HCT116 (cell line): ENCODE results near the gene ENOX1. TPM values are rescaled to one million over a fixed set of nuclear protein-coding genes. Genes with fewer than 3 reads are reported as not detected.

ENCODE experiments used
- ATAC-seq: fragments of 200-7000 bp; cut with Tn5 transposase; 2 replicates; pipeline ENCODE4 v1.9.1; 2020; ENCODE audit warnings: mild to moderate bottlenecking, moderate library complexity
- BruUV-seq: library from RNA; stranded (reverse); fragments of 400-500 nt; replicated peaks from 2 replicates; lab custom pipeline; 2021; lab: Mats Ljungman, UMichigan
- CTCF ChIA-PET: fragments of 300-600 bp; sonication (Branson Sonifier 250); formaldehyde crosslinking; loops from one replicate; lab custom pipeline; 2021; ENCODE audit warnings: antibody characterized with exemption; lab: Charles Lee
- POLR2A ChIA-PET: fragments of 300-600, 350-600 bp; sonication (Branson Sonifier 250); formaldehyde crosslinking; loops from one replicate; lab custom pipeline; 2021; ENCODE audit warnings: antibody characterized with exemption; lab: Charles Lee
- RAD21 ChIA-PET, 2 experiments: fragments of 300-600 bp; sonication (Branson Sonifier 250); formaldehyde crosslinking; loops; one replicate each; lab custom pipeline; 2023; ENCODE audit warnings: low total read pairs in 2 of 2; ENCODE audit not compliant: uncharacterized antibody in 2 of 2, unreplicated experiment in 2 of 2, low non-redundant PET in 1 of 2; lab: Charles Lee
- DNase-seq: peaks from one replicate; pipeline ENCODE4 v3.0.0-alpha.2; 2010; ENCODE audit warnings: low read depth, low spot score
- H2AFZ ChIP-seq: fragments of 200-600 bp; shearing (Covaris generic), sonication (generic); 2 replicates; pipeline ENCODE4 v1.6.1; 2017; ENCODE audit warnings: low read depth, mixed run types, mixed read lengths, antibody characterized with exemption, low read length; ENCODE audit not compliant: poor library complexity, severe bottlenecking
- H3K27ac ChIP-seq: 2 replicates; pipeline ENCODE4 v1.5.1; 2012; ENCODE audit warnings: low read depth, low read length
- H3K27me3 ChIP-seq: fragments of 200-600 bp; sonication (generic); 2 replicates; pipeline ENCODE4 v1.6.1; 2016; ENCODE audit warnings: mixed run types, low read length, mixed read lengths; ENCODE audit not compliant: insufficient read depth
- H3K36me3 ChIP-seq, 2 experiments: fragments of 200-500 bp in 1 of 2; fragments of 200-600 bp in 1 of 2; sonication (Bioruptor generic) in 1 of 2; sonication (generic) in 1 of 2; 2 replicates each; pipeline versions ENCODE4 v1.5.1 to v1.6.1; 2014 to 2016; ENCODE audit warnings: low read length in 2 of 2, inconsistent platforms in 1 of 2, mixed read lengths in 1 of 2, mixed run types in 1 of 2; ENCODE audit not compliant: insufficient read depth in 2 of 2, control insufficient read depth in 1 of 2
- H3K4me1 ChIP-seq, 2 experiments: fragments of 200-600 bp in 1 of 2; sonication (generic) in 1 of 2; 2 replicates each; pipeline versions ENCODE4 v1.5.1 to v1.6.1; 2012 to 2017; ENCODE audit warnings: low read length in 2 of 2, inconsistent platforms in 1 of 2, mild to moderate bottlenecking in 1 of 2, mixed read lengths in 1 of 2, mixed run types in 1 of 2, moderate library complexity in 1 of 2; ENCODE audit not compliant: insufficient read depth in 2 of 2, control insufficient read depth in 1 of 2
- H3K4me2 ChIP-seq: fragments of 200-600 bp; sonication (generic); 2 replicates; pipeline ENCODE4 v1.6.1; 2017; ENCODE audit warnings: mixed run types, low read length, mixed read lengths
- H3K4me3 ChIP-seq, 2 experiments: fragments of 200-600 bp in 1 of 2; sonication (generic) in 1 of 2; replicated peaks in 1 of 2; 2 replicates each; pipeline ENCODE4 v1.5.1; 2011 to 2016; ENCODE audit warnings: low read length in 2 of 2, control low read depth in 1 of 2, low read depth in 1 of 2, mild to moderate bottlenecking in 1 of 2, mixed read lengths in 1 of 2, mixed run types in 1 of 2
- H3K79me2 ChIP-seq: fragments of 200-600 bp; sonication (generic); 2 replicates; pipeline ENCODE4 v1.6.1; 2017; ENCODE audit warnings: mild to moderate bottlenecking, mixed run types, low read length, moderate library complexity, mixed read lengths; ENCODE audit not compliant: insufficient read depth
- H3K9ac ChIP-seq: fragments of 200-600 bp; sonication (generic); 2 replicates; pipeline ENCODE4 v1.6.1; 2016; ENCODE audit warnings: low read length, mixed read lengths
- H3K9me2 ChIP-seq: fragments of 200-600 bp; sonication (generic), shearing (Covaris generic); 2 replicates; pipeline ENCODE4 v1.6.1; 2017; ENCODE audit warnings: mixed run types, mild to moderate bottlenecking, moderate library complexity; ENCODE audit not compliant: insufficient read depth
- H3K9me3 ChIP-seq, 2 experiments: fragments of 200-500 bp in 1 of 2; fragments of 200-600 bp in 1 of 2; sonication (Bioruptor generic) in 1 of 2; sonication (generic) in 1 of 2; 2 replicates each; pipeline ENCODE4 v1.6.1; 2014 to 2017; ENCODE audit warnings: low read length in 2 of 2, mixed read lengths in 2 of 2, inconsistent platforms in 1 of 2, low read depth in 1 of 2, mild to moderate bottlenecking in 1 of 2, mixed run types in 1 of 2, moderate library complexity in 1 of 2; ENCODE audit not compliant: control insufficient read depth in 1 of 2, insufficient read depth in 1 of 2
- H4K20me1 ChIP-seq: fragments of 200-600 bp; sonication (generic), shearing (Covaris generic); 2 replicates; pipeline ENCODE4 v1.6.1; 2017; ENCODE audit warnings: mixed run types, mild to moderate bottlenecking, moderate library complexity; ENCODE audit not compliant: insufficient read depth
- ATF3 ChIP-seq: IDR thresholded peaks from 2 replicates; pipeline ENCODE4 v1.6.1; 2012
- CBX3 ChIP-seq: IDR thresholded peaks from 2 replicates; pipeline ENCODE4 v1.6.1; 2012; ENCODE audit warnings: low read depth
- CEBPB ChIP-seq: IDR thresholded peaks from 2 replicates; pipeline ENCODE4 v1.6.1; 2012; ENCODE audit warnings: low read depth
- CTCF ChIP-seq, 3 experiments: fragments of 200-600 bp in 1 of 3; sonication (generic) in 1 of 3; IDR thresholded peaks in 2 of 3; conservative IDR thresholded peaks in 1 of 3; 2 replicates each; pipeline ENCODE4 v1.5.1; 2012 to 2017; ENCODE audit warnings: low read depth in 2 of 3, low read length in 2 of 3, antibody characterized with exemption in 1 of 3, borderline replicate concordance in 1 of 3, control low read depth in 1 of 3, mild to moderate bottlenecking in 1 of 3, mixed read lengths in 1 of 3, mixed run types in 1 of 3, moderate library complexity in 1 of 3; ENCODE audit not compliant: insufficient read depth in 1 of 3
- EGR1 ChIP-seq: IDR thresholded peaks from 2 replicates; pipeline ENCODE4 v1.6.1; 2012; ENCODE audit warnings: low read depth
- ELF1 ChIP-seq: IDR thresholded peaks from 2 replicates; pipeline ENCODE4 v1.6.1; 2012; ENCODE audit warnings: low read depth, borderline replicate concordance
- EZH2 ChIP-seq: fragments of 200-600 bp; sonication (generic); IDR thresholded peaks from 2 replicates; pipeline ENCODE4 v1.6.1; 2017; ENCODE audit warnings: antibody characterized with exemption, mixed run types
- FOSL1 ChIP-seq: IDR thresholded peaks from 2 replicates; pipeline ENCODE4 v1.6.1; 2012; ENCODE audit warnings: low read depth
- JUND ChIP-seq: IDR thresholded peaks from 2 replicates; pipeline ENCODE4 v1.6.1; 2012
- POLR2A ChIP-seq: IDR thresholded peaks from 2 replicates; pipeline ENCODE4 v1.7.0; 2011; ENCODE audit warnings: borderline replicate concordance; ENCODE audit not compliant: insufficient read depth, insufficient read length; ENCODE audit errors: extremely low read depth
- POLR2AphosphoS5 ChIP-seq: IDR thresholded peaks from 2 replicates; pipeline ENCODE4 v1.6.1; 2011; ENCODE audit warnings: mild to moderate bottlenecking, low read depth, low read length, moderate library complexity
- SIN3A ChIP-seq: IDR thresholded peaks from 2 replicates; pipeline ENCODE4 v1.6.1; 2012; ENCODE audit warnings: low read depth
- SP1 ChIP-seq: IDR thresholded peaks from 2 replicates; pipeline ENCODE4 v1.6.1; 2012; ENCODE audit warnings: low read depth
- SRF ChIP-seq: IDR thresholded peaks from 2 replicates; pipeline ENCODE4 v1.6.1; 2012; ENCODE audit warnings: low read depth
- TCF7L2 ChIP-seq: IDR thresholded peaks from 2 replicates; pipeline ENCODE4 v1.7.0; 2011; ENCODE audit warnings: borderline replicate concordance, inconsistent platforms; ENCODE audit not compliant: insufficient read depth, insufficient read length; ENCODE audit errors: extremely low read depth
- ZFX ChIP-seq: fragments of 450-650 bp; IDR thresholded peaks from 2 replicates; pipeline ENCODE4 v1.6.1; 2017
- intact Hi-C: fragments of 100-400 bp; cut with micrococcal nuclease; formaldehyde crosslinking; loops from 2 replicates; pipeline ENCODE4 v1.10.0; 2022
- total RNA-seq: library from RNA; stranded (reverse); gene quantifications from one replicate; pipeline ENCODE4 v1.2.1, GENCODE V29; 2021; ENCODE audit not compliant: unreplicated experiment
- TF ChIP-seq, protein P1 (sequence below): IDR thresholded peaks from 2 replicates; pipeline ENCODE4 v1.6.1; 2012
- TF ChIP-seq, protein P2 (sequence below): IDR thresholded peaks from 2 replicates; pipeline ENCODE4 v1.6.1; 2011; ENCODE audit warnings: mild to moderate bottlenecking, low read length, moderate library complexity; ENCODE audit not compliant: insufficient replicate concordance; ENCODE audit errors: extremely low read depth

ENOX1 gene
- total RNA-seq, 1 experiment from 2014 or later = 4.5 TPM

DNA sequence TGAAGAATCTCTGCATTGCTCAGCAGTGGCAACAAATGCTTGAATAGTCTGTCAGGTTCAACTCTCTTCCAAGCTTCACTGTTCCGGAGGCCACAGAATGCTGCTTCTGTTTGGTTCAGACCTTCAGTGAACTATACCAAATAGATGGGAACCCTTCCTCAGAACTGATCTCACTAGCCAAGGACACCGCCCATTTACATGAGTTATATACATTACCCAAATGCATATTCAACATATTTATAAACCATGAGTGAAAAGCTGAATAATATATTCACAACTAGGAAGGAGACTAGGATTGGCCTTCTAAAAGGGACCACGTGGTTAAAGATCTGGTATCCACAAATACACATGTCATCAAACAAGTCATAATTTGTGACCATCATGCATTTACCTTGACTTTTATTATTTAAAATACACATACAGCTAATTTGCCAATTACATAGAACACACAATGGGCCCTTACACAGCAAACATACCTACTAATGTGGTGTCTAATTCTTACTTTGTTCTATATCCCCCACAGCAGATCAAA, 49.3 kb downstream of the ENOX1 start:
- DNase-seq (no peak), ATAC-seq (no peak)
- Histone ChIP-seq H2AFZ (no peak overlapping the region), H3K4me1 (no peaks in the 10 kb centered on the region), H3K9me3 (no peaks in the 10 kb centered on the region), H3K36me3 (no peaks in the 10 kb centered on the region), H3K27me3 (0 out of 2 replicates have a peak, but pooled peaks cover 7% of the 10 kb centered on the region), H3K79me2 (no peaks in the 10 kb centered on the region), H3K27ac (no peak overlapping the region), H3K4me3 (no peak overlapping the region), H3K9me2 (no peaks in the 10 kb centered on the region), H3K9ac (no peak overlapping the region), H4K20me1 (no peaks in the 10 kb centered on the region), H3K4me2 (no peak overlapping the region)
- TF ChIP-seq ZFX (no peak), POLR2A (no peak), CEBPB (no peak), EZH2 (no peak), CBX3 (no peak), CTCF (IDR thresholded peaks at IDR 0.05 in 2 of 3, conservative IDR thresholded peaks at IDR 0.05 in 1 of 3; ENCODE audit: borderline replicate concordance in 1 of 3, insufficient read depth in 1 of 3, low read depth in 2 of 3, low read length in 2 of 3) (no peak), ATF3 (no peak), ELF1 (no peak), EGR1 (no peak)
- ChIA-PET RAD21 (no interaction called here), CTCF (interaction anchor here (0.6 kb wide), 1 partner anchor 744 kb away, joined by 4 read pairs; no protein-coding TSS in a partner anchor), POLR2A (no interaction called here)
- BruUV-seq = no TSS peak
- intact Hi-C loops = no loop called here

DNA sequence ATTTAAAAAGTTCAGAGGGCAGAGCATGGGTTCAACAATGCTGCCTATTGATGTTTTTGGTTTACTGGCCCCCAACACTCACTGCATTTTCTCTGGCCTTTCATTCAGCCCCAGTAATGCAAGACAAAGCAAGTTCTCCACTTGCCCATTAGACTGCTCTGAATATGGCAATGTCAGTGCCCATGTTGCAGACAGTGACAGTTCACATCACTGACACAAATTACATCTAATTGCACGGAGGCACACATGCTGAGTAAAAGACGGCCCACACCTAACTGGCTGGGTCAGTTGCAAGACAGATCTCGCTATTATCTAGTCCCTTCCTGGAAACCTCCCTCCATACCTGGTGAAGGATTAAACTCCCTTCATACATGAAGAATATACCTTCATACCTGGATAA, 54.0 kb downstream of the ENOX1 start:
- Histone ChIP-seq H3K9me2 (no peaks in the 10 kb centered on the region), H3K27ac (no peak overlapping the region), H2AFZ (no peak overlapping the region), H3K4me1 (no peaks in the 10 kb centered on the region), H3K9me3 (no peaks in the 10 kb centered on the region), H3K79me2 (no peaks in the 10 kb centered on the region), H3K27me3 (peaks cover 16% of the 10 kb centered on the region), H3K36me3 (no peaks in the 10 kb centered on the region), H3K4me2 (no peak overlapping the region), H4K20me1 (no peaks in the 10 kb centered on the region), H3K4me3 (no peak overlapping the region), H3K9ac (no peak overlapping the region)
- no peak for ATAC-seq
- ChIA-PET POLR2A (no interaction called here), RAD21 (no interaction called here), CTCF (no interaction called here)
- no TSS peak for BruUV-seq
- no peak for DNase-seq
- intact Hi-C loops = no loop called here
- TF ChIP-seq, protein P1, sequence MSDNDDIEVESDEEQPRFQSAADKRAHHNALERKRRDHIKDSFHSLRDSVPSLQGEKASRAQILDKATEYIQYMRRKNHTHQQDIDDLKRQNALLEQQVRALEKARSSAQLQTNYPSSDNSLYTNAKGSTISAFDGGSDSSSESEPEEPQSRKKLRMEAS = no peak
- TF ChIP-seq EZH2 (no peak), CEBPB (no peak), POLR2AphosphoS5 (no peak), SRF (no peak), ZFX (no peak), FOSL1 (no peak), SP1 (no peak), TCF7L2 (no peak), EGR1 (no peak), SIN3A (no peak), JUND (no peak)
- TF ChIP-seq, protein P2, sequence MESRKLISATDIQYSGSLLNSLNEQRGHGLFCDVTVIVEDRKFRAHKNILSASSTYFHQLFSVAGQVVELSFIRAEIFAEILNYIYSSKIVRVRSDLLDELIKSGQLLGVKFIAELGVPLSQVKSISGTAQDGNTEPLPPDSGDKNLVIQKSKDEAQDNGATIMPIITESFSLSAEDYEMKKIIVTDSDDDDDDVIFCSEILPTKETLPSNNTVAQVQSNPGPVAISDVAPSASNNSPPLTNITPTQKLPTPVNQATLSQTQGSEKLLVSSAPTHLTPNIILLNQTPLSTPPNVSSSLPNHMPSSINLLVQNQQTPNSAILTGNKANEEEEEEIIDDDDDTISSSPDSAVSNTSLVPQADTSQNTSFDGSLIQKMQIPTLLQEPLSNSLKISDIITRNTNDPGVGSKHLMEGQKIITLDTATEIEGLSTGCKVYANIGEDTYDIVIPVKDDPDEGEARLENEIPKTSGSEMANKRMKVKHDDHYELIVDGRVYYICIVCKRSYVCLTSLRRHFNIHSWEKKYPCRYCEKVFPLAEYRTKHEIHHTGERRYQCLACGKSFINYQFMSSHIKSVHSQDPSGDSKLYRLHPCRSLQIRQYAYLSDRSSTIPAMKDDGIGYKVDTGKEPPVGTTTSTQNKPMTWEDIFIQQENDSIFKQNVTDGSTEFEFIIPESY = no peak
